GM18508 (cell line): ENCODE measurements around the gene GPR22.

ENCODE experiments used
- ATAC-seq: cut with Tn5 transposase; IDR thresholded peaks from one replicate; pipeline ENCODE4 v1.9.1; 2021; ENCODE audit warnings: moderate number of reproducible peaks; ENCODE audit not compliant: insufficient read depth, unreplicated experiment

The GPR22 gene, protein sequence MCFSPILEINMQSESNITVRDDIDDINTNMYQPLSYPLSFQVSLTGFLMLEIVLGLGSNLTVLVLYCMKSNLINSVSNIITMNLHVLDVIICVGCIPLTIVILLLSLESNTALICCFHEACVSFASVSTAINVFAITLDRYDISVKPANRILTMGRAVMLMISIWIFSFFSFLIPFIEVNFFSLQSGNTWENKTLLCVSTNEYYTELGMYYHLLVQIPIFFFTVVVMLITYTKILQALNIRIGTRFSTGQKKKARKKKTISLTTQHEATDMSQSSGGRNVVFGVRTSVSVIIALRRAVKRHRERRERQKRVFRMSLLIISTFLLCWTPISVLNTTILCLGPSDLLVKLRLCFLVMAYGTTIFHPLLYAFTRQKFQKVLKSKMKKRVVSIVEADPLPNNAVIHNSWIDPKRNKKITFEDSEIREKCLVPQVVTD

DNA sequence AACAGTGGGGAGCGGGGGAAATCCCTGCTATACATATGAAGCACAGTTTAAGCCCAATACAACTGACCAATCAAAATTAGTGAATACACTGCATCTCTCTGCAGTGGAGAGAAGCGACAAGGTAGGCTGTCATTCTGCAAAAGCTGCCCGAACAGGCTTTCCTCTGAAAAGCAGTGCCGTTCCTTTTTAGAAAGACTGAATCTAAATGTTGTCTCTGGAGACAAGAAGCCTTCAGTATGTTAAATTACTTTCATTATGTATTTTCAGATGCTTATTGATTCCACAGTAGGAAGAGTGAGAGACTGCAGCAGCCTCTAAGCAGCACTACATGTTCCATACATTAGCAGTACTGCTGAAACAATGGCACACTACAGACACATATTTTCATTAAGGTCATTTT, at the start of gene GPR22:
Gene GPR22, plus strand, starts transcription at position 129 of the 400 bp plus-strand sequence. CDS start 4,004 bp downstream, outside the sequence.
- ATAC-seq, result no peak

DNA sequence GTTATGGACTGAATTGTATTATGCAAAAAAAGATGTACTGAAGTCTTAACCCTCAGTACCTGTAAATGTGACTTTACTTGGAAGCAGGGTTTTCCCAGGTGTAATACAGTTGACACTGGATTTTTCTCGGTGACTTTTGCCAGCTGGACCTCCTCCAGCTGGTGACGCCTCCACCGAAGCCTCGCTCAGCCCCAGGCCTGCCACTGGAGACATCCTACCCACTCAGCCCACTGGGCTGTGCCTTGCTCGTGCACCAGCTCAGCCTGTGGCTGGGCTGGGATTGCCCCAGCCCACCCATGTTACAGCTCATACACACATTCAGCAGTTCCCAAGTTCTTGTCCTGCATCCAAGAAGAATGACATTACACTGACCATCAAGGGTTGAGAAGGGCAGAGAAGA, 42.4 kb upstream of the GPR22 start:
- no peak for ATAC-seq

DNA sequence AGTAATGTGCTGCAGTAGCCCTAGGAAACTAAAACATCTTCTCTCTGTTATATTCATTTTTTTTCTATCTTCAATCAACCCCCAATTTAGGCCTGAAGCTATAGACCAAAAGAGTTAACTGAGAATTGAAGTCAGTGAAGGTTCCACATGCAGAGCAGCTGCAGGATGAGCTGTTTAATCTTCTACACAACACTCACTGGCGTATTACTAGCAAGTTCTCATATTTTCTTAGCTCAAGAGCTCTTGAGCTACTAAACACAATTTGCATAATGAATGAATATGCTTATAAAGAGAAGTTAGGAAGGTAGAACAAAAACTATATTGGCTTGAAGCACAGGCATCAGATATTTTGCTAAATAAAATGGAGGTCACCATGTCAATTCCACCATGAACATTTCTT, 41.2 kb upstream of the GPR22 start:
- ATAC-seq, result no peak

DNA sequence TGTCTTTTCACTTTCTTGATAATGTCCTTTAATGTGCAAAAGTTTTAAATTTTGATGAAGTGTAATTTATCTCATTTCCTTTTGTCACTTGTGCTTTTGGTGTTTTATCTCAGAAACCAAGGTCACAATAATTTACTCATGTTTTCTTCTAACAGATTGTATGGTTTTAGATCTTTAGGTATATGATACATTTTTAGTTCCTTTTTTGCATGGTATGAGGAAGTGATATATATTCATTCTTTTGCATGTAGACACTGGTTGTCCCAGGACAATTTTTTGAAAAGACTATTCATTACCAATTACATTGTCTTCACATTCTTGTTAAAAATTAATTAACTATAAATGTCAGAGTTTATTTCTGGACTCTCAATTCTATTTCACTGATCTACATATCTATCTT, 39.8 kb upstream of the GPR22 start:
- no peak for ATAC-seq

DNA sequence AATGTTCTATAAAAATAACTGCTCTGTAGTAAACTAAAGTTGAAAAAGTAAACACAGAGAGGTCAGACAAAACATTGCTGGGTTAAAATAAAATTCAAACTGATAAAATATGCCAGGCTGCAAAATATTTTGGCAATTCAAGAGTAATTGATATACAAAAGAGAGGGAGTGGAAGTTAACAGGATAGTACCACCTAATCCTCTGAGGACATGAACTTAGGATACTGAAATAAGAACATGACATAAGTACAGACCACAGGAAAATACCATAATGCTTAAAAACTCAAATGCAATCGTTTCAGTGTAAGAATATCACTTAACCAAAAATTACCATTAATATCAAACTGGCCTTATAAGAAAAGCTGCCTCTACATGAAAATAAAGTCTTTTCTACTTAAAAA, 37.6 kb upstream of the GPR22 start:
- no peak for ATAC-seq

DNA sequence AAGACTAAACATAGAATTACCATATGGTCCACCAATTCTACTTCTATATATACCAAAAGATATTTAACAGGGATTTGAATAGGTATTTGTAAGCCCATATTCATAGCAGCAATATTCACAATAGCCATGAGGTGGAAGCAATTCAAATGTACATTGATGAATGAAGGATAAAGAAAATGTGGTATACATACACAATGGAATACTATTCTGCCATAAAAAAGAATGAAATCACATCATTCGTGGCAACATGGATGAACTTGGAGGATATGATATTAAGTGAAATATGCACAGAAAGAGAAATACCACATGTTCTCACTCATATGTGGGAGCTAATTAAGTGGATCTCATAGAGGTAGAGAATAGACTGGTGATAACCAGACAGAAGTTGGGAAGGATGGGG, 34.1 kb upstream of the GPR22 start:
- no peak for ATAC-seq

DNA sequence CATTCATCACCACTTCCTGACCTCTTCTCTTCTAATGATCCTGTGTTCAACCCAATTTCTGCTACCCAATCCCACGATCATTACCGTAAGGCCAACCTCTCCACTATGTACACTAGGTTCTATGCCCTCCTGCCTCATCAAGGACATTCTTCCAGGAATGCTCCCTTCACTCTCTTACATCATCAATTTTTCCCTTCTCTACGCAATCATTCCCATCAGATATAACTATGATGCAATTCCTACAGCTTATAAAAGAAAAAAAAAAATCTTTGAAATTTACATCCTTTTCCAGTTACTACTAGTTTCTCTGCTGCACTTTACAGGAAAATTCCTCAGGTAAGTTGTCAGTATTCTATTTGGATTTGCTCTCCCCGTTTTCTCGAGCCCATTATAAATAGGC, 30.8 kb upstream of the GPR22 start:
- ATAC-seq, result no peak

DNA sequence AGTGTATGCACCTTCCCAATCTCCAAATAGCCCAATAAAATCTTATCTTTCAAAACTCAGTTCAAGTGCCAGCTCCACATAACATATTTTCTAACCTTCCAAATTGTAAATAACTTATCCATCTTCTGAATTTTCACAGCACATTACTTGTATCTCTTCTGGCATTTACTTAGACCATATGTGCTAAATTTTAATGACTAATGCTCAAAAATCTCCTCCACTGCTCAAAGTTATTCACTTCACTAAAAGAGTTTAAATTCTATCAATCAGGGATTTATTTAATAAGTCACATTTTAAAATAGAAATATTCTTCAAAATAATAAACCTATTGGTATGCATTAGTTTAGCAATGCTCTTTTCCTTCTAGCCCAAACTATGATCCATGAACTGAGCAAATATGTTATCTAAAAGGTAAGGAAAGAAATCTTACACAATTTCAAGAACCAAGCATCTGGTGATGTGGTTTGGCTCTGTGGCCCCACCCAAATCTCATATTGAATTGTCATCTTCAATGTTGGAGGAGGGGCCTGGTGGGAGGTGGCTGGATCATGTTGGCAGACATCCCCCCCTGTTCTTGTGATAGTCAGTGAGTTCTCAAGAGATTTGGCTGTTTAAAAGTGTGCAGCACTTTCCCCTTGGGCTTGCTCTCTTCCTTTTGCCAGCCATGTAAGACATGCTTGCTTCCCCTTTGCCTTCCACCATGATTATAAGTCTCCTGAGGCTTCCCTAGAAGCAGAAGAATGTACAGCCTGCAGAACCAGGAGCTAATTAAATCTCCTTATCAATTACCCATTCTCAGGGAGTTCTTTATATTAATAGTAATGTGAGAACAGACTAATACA, 28.1 kb upstream of the GPR22 start:
- no peak for ATAC-seq

DNA sequence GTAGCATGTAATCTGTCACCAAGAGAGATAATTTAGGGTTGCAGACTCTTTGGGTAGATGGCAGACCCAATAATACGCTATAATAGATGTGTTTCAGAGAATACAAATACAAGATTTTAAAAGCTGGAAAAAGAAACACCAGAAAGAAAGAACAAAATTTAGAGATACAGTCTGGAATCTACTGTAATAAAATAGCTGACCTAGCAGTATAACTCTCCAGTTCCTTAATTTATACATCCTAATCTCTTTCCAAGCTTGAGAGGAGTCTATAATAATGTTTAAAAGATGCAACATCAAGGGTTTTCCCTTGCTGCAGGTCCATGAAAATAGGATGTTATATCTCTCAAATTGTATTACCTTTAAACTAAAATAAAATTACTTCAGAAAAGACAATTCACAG, 27.2 kb upstream of the GPR22 start:
- no peak for ATAC-seq

DNA sequence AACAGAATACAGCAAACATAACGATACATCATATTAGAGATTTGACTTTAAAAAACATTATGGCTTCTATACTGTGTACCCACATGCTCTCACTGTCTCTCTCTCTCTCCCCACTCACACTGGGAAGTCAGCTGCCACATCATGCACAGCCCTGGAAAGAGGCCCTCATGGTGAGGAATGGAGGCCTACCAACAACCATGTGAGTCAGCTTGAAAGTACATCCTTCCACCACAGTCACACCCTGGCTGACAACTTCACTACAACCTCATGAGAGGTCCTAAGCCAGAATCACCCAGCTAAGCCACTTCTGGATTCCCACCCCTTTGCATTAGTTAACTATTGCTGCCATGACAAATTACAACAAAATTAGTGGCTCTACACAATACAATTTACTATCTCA, 23.3 kb upstream of the GPR22 start:
- ATAC-seq, result no peak

DNA sequence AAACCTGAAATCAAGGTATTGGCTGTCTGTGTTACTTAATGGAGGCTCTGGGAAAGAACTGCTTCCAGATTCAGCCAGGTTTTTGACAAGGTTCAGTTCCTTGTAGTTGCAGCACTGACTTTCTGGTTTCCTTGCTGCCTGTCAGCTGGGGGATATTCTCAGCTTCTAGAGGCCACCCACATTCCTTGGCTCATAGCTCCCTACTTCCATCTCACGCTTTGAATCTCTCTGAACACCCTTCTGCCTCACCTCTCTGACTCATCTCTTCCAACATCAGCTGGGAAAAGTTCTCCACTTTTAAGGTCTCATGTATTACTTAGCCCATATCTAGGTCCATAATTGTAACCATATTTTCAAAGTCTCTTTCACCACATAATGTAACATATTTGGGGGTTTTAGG, 22.9 kb upstream of the GPR22 start:
- no peak for ATAC-seq

DNA sequence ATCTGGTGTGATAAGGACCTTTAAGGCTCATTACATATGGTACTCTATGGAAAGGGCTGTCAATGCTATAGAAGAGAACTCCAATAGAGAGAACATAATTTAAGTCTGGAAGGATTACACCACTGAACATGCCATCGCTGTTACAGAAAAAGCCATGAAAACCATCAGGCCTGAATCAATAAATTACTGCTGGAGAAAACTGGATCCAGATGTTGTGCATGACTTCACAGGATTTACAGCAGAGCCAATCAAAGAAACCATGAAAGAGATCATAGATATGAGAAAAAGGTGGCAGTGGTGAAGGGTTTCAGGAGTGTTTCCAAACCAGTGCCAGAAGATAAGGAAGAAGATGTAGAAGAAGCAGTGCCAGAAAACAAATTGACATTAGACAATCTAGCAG, 18.9 kb upstream of the GPR22 start:
- no peak for ATAC-seq

DNA sequence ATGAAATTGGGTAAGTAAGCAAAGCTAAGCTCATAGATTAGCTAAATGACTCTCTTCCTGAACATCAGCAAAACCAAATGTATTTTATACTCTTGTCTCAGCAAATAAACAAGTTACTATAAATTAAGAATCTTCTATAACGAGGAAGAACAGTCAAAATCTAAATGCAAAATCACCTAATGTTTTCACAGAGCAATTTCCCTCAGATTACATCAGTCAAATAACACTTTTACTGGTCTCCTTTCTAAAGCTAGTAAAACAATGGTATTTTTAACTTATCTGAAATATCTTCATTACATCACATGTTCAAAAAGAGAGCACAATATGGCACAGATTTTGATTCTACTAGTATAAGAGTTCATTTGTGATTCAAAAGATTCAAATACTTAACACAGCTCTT, 16.5 kb upstream of the GPR22 start:
- no peak for ATAC-seq

DNA sequence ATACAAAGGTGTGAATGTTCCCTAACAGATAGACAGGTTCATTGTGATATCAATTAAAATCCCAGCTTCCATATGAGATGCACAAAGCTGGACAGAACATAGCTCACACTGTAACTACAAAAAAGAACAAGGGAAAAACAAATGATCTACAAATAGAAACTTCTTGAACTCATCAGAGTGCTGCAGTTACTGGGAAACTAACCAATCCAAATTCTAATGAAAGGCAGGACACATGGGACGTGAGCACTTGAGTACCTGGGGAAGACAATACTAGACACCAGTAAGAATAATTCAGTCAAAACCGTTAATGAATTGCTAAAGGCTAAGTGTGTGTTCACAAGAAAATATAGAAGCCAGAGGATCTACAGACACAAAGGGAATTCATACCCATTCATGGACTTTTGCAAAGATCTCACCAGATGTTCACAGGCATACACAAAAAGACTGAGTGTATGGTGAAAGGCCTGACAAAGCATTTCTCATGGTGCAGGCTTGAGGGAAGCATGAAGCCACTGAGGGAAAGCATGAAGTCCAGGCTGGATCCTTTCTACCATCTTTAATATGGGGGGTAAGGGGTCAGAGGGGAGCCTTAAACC, 7.8 kb upstream of the GPR22 start:
- no peak for ATAC-seq

DNA sequence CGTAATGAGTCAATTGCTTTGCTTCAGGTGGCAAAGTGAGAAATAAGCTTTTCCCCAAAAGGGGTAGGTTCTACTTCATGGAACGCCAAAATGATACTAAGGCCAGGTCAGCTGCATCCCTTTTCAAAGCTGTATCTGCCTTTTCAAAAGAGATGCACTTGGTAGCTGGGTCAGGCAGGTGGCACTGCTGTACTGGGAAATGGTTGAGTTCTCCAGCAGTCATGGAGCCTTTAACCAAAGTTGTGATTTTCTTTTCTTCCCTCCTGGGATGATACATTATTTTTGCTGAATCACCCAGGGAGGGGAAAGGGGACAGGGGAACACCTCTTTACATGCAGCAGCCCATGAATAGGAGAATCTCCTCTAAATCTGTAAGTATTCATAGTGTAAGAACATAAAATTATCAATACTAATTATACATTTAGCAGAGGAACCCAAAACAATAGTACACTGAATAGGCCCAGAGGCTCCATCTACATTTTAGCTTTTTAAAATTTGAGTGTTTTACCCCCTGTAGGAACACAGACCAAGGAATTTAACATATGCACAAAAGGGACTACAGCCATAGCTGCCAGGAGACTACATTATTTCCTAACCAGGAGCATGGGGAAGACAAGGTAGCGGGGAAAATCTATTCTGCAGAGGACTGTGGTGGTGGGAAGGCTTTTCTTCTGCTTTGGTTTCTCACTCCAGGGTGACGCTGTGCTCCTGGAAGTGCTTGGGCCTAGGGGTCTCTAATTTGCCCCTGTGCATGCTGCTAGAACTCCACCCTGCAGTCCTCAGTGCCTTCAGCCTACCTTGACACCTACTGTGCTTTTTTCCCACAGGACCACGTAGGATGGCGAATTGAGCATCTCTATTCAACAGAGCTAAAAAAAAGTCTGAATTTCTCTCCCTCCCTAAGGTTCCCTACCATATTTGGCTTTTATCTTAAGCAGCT, 6.4 kb upstream of the GPR22 start:
- ATAC-seq, result no peak

DNA sequence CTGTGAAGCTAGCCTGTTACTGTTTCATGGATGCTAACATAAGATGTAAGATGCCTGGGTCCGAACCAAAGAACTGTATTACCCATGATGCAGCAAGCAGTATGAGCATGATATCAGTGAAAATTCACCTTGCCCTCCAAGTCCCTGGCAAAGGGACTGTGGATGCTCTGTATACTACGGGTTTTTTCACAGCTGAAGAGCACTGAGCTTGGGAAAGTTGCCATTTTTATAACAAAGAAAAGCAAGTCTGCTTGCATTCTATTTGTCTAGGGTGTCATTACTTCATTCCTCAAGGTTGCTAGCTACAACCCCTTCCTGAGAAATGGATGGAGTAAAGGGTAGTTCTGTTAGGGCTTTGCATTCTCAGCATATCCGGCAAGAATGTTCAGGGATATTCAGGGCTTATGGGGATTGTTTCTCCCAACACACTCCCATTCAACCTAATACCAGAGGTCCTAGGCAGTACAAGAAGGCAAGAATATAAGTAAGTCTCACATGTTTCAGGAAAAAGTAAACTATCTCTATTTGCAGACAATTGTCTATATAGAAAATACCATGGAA, 5.1 kb upstream of the GPR22 start:
- ATAC-seq, result no peak

DNA sequence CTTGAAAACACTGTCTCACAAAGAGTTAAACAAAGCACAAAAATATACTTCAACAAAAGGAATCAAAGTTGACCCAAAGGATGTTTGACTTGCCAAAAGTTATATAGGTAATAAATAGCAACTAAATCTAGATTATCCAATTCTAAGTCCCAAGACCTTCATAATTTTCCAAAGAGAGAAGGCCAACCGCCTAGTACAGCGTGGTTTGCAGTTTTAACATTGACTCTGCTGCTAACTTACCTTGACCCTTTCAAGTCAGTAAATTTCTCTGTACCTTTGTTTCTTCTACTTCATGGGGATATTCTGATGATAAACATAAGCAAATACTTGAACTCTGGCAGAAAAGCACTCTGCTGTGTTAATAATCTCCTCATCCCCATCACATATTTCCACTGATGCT, 1.9 kb upstream of the GPR22 start:
- ATAC-seq, result no peak

DNA sequence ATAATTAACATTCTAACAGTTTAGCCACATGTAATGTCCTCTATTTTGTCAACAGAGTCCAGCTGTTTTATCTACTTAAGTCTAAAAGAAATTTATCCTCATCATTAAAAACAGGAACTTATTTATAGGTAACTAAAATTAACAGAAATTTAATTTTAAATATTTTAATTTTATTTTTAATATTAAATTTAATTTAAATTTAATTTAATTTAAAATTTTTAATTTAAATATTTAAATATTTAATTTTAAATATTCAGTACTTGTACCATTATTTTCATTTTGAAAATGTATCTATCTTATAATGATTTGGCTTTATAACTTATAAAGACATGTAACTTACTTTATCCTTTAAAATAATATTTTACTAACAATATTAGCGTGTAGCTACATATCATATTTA, 1.0 kb upstream of the GPR22 start:
- no peak for ATAC-seq

DNA sequence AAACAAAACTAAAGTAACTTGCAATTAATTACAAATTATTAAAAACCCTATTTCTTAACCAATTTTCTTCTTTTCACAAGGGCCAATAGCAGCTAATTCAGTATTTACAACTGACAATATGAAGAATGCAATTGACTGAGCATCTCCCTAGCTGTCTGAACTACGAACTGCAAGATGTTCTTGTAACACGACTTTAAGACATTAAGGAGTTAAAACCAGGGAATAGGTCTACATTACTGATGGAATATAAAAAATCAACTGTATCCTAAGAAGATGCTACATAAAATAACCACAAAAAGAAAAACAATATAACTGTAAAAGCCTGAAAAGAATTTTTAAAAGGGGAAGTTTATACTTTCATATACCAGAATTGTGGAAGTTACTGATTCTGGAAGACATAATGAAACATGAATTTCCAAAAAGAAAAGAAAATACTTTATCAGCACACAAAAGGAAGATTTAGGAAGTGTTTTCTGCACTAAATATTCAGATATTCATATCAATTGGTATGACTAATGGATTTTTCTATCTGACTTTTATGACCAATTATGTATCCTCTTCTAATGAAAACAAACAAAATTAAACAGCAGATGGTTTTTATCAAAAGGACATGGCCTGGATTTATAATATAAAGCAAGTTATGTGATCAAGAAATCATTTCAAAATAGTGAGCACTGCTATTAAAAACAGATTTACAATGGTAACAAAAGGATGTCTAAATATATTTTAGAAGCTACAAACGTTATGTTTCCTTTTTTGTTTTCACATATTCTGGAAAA, 1.6 kb downstream of the GPR22 start:
- no peak for ATAC-seq
